Pancreas (tissue), 10 donors: Measurements from ENCODE around the gene PTPRD. TPM values are rescaled to one million over a fixed set of nuclear protein-coding genes. Genes with fewer than 3 reads are reported as not detected.
"Not testable (repeated sequence)": the region's sequence is repeated elsewhere in the genome, so short reads cannot be mapped to it uniquely, and the experiment has no call there.

ENCODE experiments used
- ATAC-seq, 4 donors: fragments of 200-7000 bp; cut with Tn5 transposase; one replicate each; pipeline versions ENCODE4 v1.8.0 to v1.9.1; 2020; ENCODE audit warnings: mild to moderate bottlenecking in 4 of 4, moderate library complexity in 4 of 4
- DNase-seq, 6 donors: peaks; one replicate each; pipeline ENCODE4 v3.0.0-alpha.2; 2020
- FAIRE-seq: peaks from 2 replicates; lab custom pipeline; 2012; peaks lifted over from hg19 to GRCh38; lab: Jason Lieb, UNC
- H3K27ac ChIP-seq, 4 donors: fragments of 200-600 bp; sonication (generic); 1 replicate in 3 of 4; 2 replicates in 1 of 4; pipeline versions ENCODE4 v1.5.0 to v1.8.0; 2020
- H3K27me3 ChIP-seq, 4 donors: fragments of 200-600 bp; one replicate each; pipeline ENCODE4 v1.8.0; 2021
- H3K36me3 ChIP-seq, 3 donors: fragments of 200-600 bp; sonication (generic) in 1 of 3; one replicate each; pipeline versions ENCODE4 v1.5.0 to v1.8.0; 2020 to 2021
- H3K4me1 ChIP-seq, 3 donors: fragments of 200-600 bp; one replicate each; pipeline ENCODE4 v1.8.0; 2021
- H3K4me3 ChIP-seq, 4 donors: fragments of 200-600 bp; sonication (generic) in 2 of 4; one replicate each; pipeline versions ENCODE4 v1.5.0 to v1.8.0; 2020 to 2021
- H3K9me3 ChIP-seq, 4 donors: fragments of 200-600 bp; one replicate each; pipeline ENCODE4 v1.8.0; 2021
- WGBS, 2 donors: extraction: QIAGEN DNeasy Blood & Tissue Kit; methylation state at CpG; one replicate each; pipeline ENCODE4 v1.1.7; 2013; 5-methylcytosine and 5-hydroxymethylcytosine counted together
- intact Hi-C, 3 donors: fragments of 100-400 bp; cut with DNase I; formaldehyde crosslinking; loops; one replicate each; pipeline versions ENCODE4 v1.11.1 to v1.14.2; 2022
- polyA plus RNA-seq, 2 donors: library from polyadenylated mRNA; stranded (reverse); fragments of 200-250 nt; gene quantifications; one replicate each; pipeline ENCODE4 v1.2.3, GENCODE V29; 2013
- total RNA-seq, 6 donors: library from RNA; stranded (reverse); fragmentation: NEBNext Ultra II Directional in 4 of 6; extraction: Animal tissue kit (Norgen Biotek cat#: 25700) in 4 of 6; gene quantifications; one replicate each; pipeline versions ENCODE4 v1.2.1 to v1.2.4, GENCODE V29; 2021 to 2023
- TF ChIP-seq, protein P1 (sequence below), 4 donors: fragments of 200-600 bp; sonication (generic) in 3 of 4; IDR thresholded peaks; one replicate each; pipeline versions ENCODE4 v1.5.0 to v1.8.0; 2021; ENCODE audit warnings: antibody characterized with exemption in 4 of 4
- donor health status: healthy with polysubstance abuse.
- donor health status: DM: no; HTN: no; CAD: no; lungs with moderate emphysema.
- donor health status: DM: no; HTN: no; CAD: no.
- donor health status: control.
- donor health status: control.
- donor health status: Bipolar disorder and iron deficiency.
- donor health status: DM: yes; HTN: yes; CAD: no.
- donor health status: DM: no; HTN: no; CAD: no.
- donor health status: DM: no; HTN: no; CAD: no.
- donor health status: DM: yes; HTN: yes; CAD: no.

Gene PTPRD
- total and polyA plus RNA-seq, 8 donors = 2.1 to 21.7 (median 5.1) TPM

DNA sequence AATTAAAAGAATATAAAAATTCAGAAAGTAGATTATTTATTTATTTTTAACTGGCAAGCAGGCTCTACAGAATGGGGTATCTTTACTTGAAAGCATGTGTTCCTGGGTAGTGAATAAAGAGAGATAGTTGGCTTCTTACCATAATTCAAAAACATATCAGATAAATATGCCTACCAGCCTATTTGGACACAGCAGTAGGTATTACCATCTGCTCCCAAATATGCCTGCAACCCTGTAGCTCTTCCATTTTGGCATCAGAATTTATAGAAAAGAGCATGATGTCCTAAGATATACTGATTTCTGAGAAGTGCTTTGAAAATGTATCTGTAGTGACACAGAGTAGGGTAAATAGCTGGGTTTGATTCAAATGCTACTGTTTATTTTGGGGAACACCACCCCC is 1512.7 kb downstream of the PTPRD start:
- no peak for ATAC-seq
- intact Hi-C loops = no loop called here

GRCh38 chr9:9099646-9100045 is 1513.2 kb downstream of the PTPRD start:
- no peak for DNase-seq
- Histone ChIP-seq H3K27ac (no peak overlapping the region), H3K9me3 (no peaks in the 10 kb centered on the region), H3K27me3 (no peaks in the 10 kb centered on the region), H3K4me1 (no peaks in the 10 kb centered on the region), H3K4me3 (no peak overlapping the region), H3K36me3 (no peaks in the 10 kb centered on the region)
- TF ChIP-seq, protein P1, sequence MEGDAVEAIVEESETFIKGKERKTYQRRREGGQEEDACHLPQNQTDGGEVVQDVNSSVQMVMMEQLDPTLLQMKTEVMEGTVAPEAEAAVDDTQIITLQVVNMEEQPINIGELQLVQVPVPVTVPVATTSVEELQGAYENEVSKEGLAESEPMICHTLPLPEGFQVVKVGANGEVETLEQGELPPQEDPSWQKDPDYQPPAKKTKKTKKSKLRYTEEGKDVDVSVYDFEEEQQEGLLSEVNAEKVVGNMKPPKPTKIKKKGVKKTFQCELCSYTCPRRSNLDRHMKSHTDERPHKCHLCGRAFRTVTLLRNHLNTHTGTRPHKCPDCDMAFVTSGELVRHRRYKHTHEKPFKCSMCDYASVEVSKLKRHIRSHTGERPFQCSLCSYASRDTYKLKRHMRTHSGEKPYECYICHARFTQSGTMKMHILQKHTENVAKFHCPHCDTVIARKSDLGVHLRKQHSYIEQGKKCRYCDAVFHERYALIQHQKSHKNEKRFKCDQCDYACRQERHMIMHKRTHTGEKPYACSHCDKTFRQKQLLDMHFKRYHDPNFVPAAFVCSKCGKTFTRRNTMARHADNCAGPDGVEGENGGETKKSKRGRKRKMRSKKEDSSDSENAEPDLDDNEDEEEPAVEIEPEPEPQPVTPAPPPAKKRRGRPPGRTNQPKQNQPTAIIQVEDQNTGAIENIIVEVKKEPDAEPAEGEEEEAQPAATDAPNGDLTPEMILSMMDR (IDR thresholded peaks at IDR 0.05) = no peak
- no peak for FAIRE-seq
- 61 to 71% methylated on average over 3 of the region's 3 CpGs for WGBS, 2 donors
- intact Hi-C loops = no loop called here
- no peak for ATAC-seq

More for the DNA sequence above, 1512.7 kb downstream of the PTPRD start:
- DNase-seq = no peak
- Histone ChIP-seq H3K27ac (no peak overlapping the region), H3K27me3 (no peaks in the 10 kb centered on the region), H3K36me3 (no peaks in the 10 kb centered on the region), H3K4me3 (no peak overlapping the region), H3K4me1 (no peaks in the 10 kb centered on the region), H3K9me3 (no peaks in the 10 kb centered on the region)
- no peak for FAIRE-seq
- TF ChIP-seq, protein P1 (IDR thresholded peaks at IDR 0.05) = no peak

DNA sequence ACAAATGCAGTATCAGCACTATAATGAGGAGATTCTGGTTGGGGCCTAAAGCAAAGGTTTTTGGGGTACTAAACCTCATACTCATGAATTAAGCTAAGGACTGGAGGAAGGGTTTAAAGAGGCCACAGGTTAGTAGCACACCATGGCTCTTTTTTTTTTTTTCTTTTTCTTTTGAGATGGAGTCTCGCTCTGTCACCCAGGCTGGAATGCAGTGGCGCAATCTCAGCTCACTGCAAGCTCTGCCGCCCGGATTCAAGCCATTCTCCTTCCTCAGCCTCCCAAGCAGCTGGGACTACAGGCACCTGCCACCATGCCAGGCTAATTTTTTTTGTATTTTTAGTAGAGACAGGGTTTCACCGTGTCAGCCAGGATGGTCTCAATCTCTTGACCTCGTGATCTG is 1515.5 kb downstream of the PTPRD start:
- H3K9me3 ChIP-seq, intact Hi-C loops, H3K27ac ChIP-seq, ATAC-seq, H3K4me3 ChIP-seq, H3K27me3 ChIP-seq, FAIRE-seq, H3K4me1 ChIP-seq, H3K36me3 ChIP-seq: not testable (repeated sequence)
- peak in 1 of 6 donors; percentile 11 for DNase-seq
- 71 to 74% methylated on average over 6 of the region's 6 CpGs for WGBS, 2 donors

GRCh38 chr9:9091387-9091786 is 1521.4 kb downstream of the PTPRD start:
- FAIRE-seq (no peak), DNase-seq (no peak), ATAC-seq (no peak)
- intact Hi-C loops = no loop called here
- no peak overlapping the region for H3K27ac ChIP-seq
- no peaks in the 10 kb centered on the region for H3K36me3 ChIP-seq
- TF ChIP-seq, protein P1 (IDR thresholded peaks at IDR 0.05) = no peak
- no peaks in the 10 kb centered on the region for H3K9me3 ChIP-seq
- no peak overlapping the region for H3K4me3 ChIP-seq
- H3K4me1 ChIP-seq = no peaks in the 10 kb centered on the region
- no peaks in the 10 kb centered on the region for H3K27me3 ChIP-seq

GRCh38 chr9:9079473-9079872 is 1533.3 kb downstream of the PTPRD start:
- no peaks in the 10 kb centered on the region for H3K36me3 ChIP-seq
- TF ChIP-seq, protein P1 (IDR thresholded peaks at IDR 0.05) = no peak
- no peak overlapping the region for H3K27ac ChIP-seq
- no peaks in the 10 kb centered on the region for H3K27me3 ChIP-seq
- H3K9me3 ChIP-seq = no peaks in the 10 kb centered on the region
- H3K4me1 ChIP-seq = no peaks in the 10 kb centered on the region
- FAIRE-seq = no peak
- no peak for DNase-seq
- intact Hi-C loops = no loop called here
- ATAC-seq = no peak
- no peak overlapping the region for H3K4me3 ChIP-seq
- 46 to 59% methylated on average over 2 of the region's 2 CpGs for WGBS, 2 donors

DNA sequence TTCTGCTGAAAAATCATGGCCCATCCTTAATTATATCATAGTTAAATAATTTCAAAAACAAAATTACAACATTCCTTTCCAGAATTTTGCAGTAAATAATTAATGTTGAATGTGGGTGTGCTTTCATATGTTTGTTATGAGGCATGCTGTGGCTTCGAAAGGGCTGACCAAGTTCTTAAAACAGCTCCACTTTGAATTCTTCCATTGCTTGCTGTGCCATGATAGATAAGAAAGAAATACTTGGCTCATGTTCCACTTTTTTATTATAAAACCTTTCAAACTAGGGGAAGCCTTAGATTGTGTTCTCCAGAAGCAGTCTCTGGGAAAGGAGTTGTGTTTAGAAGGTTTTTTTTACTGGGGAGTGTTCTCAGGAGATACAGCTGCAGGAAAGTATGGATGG is 1534.5 kb downstream of the PTPRD start:
- TF ChIP-seq, protein P1 (IDR thresholded peaks at IDR 0.05) = no peak
- H3K36me3 ChIP-seq = no peaks in the 10 kb centered on the region
- no peaks in the 10 kb centered on the region for H3K9me3 ChIP-seq
- DNase-seq = no peak
- FAIRE-seq = no peak
- 39 to 45% methylated on average over 1 of the region's 1 CpG for WGBS, 2 donors
- H3K27me3 ChIP-seq = no peaks in the 10 kb centered on the region
- no peaks in the 10 kb centered on the region for H3K4me1 ChIP-seq
- no peak for ATAC-seq
- H3K4me3 ChIP-seq = no peak overlapping the region
- H3K27ac ChIP-seq = no peak overlapping the region
- intact Hi-C loops = no loop called here
